Amniotic epithelial cell (primary cell): ENCODE results near the gene NINL.

Experiments
- DNase-seq: peaks from one replicate; pipeline ENCODE4 v3.0.0-alpha.2; 2010; ENCODE audit warnings: low read depth

The NINL gene

GRCh38 chr20:25407311-25408169 is 177.8 kb downstream of the NINL start, which contains the start of gene GINS1:
TSS of gene GINS1 (plus strand) at chr20:25407673. CDS start at chr20:25407821, 148 bp downstream.
- DNase-seq, result peak; percentile 83
